Measurements from ENCODE around the gene CDKL5.

The CDKL5 gene

DNA sequence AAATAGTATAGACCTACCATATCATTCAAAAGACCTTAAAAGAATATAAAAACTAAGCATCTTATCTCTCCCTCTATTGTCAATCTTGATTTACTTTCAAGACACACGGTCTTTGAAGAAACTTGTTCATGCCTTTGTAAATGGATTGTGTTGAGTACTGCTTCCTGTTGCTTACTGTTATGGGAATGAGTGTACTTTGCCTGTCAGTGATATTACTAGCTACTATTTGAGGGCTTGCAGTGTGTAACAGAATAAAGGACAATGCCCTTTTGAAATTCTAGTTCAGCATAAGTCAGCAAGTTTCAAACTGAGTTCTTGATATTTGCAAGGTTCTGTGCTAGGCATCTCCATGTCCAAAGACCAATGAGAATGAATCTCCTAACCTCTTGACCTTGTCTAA lies 36.0 kb downstream of the CDKL5 start:
- no peak for DNase-seq

DNA sequence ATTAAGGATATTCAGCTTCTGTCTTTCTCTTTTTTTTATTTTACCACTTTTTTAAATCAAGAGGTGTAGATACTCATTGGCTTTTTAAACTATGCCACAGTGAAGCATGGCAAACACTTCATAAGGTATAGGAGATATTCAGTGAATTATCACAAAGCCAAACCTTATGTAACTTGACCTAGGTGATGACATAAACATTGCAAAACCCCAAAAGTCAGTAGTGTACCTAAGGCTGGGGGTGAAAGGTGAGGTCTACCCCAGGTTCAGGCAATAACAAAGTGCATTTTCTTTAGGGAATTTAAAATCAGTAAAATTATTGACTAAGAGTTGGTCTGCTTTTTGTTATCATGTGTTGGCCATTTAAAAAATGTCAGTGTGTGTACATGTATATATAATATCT lies 39.1 kb downstream of the CDKL5 start:
- no peak for DNase-seq

DNA sequence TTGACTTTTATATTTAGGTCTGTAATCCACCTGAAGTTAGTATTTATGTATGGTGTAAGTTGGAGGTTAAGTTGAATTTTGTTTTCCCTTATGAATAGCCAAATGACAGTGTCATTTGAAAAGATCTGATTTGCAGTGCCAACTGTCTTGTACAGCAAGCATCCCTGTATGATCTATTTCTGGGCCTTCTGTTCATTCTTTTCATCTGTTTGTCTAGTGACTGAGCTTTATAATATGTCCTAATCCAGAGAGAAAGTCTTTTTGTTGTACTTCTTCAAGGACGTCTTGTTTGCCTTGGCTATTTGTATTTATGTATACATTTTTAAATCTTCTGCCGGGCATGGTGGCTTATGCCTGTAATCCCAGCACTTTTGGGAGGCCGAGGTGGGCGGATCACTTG lies 39.6 kb downstream of the CDKL5 start:
- DNase-seq = no peak

DNA sequence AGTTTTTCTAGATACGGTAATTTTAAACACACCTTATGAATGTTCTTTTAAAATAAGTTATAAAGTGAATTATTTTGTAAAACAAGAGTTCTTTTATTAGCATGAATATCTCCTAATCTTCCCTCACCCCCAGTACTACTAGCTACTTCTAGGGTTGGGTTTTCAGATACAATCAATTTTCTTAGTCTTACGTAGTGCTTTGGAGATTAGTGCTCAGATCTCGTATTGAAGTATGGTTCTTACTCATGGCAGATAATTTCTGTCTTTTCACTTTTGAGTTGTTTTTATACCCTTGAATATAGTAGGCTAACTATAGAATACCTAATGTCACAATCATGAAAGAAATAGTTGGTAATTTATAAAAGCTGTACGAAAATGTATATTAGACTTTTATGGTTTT lies 43.2 kb downstream of the CDKL5 start:
- DNase-seq = no peak

DNA sequence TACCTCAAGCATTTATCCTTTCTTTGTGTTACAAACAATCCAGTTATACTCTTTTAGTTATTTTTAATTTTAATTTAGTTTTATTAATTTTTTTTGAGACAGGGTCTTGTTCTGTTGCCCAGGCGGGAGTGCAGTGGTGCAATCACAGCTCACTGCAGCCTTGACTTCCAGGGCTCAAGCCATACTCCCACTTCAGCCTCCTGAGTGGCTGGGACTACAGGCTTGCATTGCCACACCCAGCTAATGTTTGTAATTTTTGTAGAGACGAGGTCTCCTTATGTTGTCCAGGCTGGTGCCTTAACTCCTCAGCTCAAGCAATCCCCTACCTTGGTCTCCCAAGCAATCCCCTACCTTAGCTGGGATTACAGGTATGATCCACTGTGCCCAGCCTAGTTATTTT lies 45.9 kb downstream of the CDKL5 start:
- no peak for DNase-seq

DNA sequence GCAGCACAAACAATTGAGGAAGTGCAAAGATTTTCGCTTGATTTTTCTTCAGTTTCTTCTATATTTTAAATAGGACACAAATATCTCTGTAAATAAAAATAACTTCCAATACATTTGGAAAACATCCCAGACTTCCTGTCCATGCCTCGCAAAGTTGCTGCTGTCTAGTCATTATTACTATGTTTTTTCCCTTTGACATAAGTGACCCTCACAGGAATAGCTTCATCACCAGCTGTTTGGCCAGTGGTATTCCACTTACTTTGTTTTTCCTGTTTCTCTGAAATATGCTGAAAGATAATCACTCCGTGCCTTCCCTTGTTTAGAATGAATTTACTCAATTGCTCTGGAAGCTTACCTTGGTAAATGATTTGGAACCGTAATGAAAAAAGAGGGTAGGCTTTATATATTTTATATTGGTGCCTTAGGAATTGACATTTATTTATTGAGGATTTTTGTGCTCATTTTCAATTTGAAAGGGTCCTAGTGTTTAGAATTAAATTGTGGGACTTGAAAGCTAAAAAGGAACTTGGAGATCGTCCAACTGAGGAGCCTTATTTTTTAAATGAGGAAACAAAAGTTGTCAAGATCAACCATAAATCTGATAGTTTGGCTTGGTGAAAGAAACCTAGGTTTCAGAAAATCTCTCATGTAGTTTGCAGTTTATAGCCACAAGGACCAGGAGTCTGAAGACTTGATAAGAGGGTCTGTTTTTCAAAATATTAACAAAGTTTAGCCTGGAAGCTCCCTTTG lies 65.6 kb downstream of the CDKL5 start:
- DNase-seq = no peak

DNA sequence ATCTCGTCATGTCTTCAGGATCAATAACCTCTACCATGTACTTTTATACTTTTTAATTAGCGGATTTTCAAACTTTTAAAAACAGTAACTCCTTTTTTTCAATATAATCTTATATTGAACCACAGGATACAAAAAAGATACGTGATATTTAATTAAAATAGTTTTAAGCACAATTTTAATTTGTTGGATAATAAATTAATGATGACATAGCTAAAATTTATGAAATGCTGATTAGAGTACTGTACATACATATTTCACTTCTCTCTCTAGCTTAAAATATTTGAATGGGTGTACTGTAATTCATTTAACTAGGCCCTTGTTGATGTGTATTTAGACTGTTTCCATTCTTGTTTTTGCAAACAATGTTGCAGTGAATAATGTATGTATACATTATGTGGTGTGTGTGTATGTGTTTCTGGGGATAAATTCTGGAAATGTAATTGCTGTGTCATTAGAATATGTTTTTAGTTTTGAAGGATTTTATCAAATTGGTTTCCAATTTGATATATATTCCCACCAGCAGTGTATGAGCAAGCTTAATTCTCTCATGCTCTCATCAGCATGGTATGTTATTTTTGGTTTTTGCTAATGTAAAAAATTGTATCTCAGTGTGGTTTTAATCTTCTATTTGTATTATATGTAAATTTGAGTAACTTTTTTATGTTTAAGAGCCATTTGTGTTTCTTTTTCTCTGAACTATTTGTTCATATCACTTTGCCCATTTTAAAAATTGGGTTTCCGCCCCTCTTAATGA lies 66.4 kb downstream of the CDKL5 start:
- no peak for DNase-seq

DNA sequence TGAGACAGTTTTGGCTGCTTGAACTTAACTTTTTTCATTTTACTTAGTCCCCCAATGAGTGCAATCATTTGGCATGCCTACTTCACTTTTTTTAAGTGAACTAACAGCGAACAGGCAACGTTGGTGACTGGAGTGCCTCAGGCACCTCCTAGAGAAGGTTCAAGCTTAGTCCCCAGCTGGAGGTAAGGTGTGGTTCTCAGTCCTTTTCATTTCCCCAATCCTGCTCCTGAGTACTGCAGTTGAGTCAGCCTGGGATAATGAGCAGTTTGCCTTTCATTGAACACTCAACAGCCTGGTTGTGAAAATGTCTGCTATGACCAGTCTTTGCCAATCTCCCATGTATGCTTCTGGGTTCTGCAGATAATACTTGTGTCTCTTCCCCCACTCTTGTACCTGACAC lies 109.5 kb downstream of the CDKL5 start:
- DNase-seq = no peak

DNA sequence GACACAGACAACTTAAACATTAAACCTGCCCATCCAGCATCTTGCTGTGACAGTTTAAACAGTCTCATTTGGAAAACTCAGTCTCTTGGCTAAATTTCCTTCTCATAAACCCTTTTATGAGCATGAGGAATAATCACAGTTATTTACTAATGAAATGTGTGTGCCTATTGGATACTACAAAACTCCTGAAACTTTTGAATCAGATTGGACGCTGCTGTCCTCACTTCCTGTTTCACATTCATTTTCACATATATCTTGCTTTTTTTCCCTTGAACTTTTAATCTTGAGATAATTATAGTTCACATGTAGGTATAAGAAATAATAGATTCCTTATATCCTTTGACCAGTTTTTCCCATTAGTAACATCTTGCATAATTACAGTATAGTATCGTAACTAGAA lies 111.7 kb downstream of the CDKL5 start:
- DNase-seq = no peak

DNA sequence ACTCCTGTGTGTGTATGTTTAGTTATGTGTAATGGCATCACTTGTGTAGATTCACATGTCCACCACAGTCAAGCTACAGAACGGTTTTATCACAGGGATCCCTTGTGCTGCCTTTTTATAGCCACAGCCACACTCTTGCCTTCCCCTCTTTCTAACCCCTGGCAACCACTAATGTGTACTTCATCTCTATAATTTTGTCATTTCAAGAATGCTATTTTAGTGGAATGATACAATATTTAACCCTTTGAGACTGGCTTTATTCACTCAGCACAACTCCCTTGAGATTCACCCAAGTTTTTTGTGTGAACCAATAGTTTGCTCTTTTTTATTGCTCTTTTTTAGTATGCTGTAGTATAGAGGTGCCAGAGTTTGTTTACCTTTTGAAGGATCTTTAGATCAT lies 112.1 kb downstream of the CDKL5 start:
- no peak for DNase-seq

DNA sequence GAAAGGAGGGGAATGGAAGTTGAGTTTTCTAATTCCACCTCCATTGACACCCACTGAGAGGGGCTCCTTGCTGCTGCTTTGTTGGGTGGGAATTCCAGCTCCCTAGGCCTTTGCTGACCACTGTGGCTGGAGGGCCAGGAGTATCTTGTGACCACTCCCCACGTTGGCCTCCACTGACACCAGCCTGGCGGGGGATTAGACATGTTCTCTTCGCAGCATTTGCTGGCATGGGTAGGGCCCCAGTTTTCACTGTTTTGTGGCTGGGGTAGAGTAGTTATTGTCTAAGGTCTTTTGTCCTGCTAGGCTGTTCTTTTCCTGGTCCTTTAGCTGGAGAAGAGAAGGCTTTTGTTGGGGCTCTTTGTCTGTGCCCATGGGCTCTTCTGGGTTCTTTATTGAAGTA lies 116.7 kb downstream of the CDKL5 start:
- DNase-seq = no peak

DNA sequence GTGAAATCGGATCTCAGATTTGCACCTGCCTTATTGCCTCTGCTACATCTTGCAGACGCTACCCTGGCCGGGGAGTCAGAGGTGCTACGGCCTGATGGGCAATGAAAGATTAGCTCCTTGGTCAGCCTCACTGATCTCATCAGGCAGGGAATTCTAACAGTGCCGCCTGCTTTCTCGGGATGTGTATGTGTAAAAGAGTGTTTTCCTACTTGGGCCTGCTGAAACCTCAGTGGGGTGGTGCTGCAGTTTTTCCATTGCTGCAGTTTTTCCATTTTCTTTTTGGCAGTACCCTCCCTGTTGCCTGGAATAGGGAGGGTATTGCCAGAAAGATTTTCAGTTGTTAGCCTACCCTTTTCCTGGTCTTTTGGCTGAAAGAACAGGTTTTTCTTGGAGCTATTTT lies 117.5 kb downstream of the CDKL5 start:
- DNase-seq = no peak

DNA sequence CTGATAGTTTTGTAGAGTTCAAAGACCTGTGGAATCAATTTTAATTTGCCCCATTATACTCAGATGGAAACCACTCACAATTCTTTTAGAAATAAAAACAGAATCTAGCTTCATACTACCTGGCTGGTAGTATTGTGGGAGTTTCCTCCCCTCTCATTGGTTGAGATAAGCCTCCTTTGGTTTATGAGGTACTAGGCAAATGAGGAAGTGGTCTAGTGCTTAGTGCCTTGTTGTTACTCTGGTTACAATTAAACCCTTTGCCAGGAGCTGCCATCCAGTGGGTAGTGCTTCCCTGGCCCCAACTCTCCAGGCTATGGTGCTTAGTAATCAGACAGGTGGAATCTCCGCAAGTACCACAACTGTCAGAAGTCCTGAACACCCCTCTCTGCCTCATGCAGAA lies 118.3 kb downstream of the CDKL5 start:
- DNase-seq = no peak

DNA sequence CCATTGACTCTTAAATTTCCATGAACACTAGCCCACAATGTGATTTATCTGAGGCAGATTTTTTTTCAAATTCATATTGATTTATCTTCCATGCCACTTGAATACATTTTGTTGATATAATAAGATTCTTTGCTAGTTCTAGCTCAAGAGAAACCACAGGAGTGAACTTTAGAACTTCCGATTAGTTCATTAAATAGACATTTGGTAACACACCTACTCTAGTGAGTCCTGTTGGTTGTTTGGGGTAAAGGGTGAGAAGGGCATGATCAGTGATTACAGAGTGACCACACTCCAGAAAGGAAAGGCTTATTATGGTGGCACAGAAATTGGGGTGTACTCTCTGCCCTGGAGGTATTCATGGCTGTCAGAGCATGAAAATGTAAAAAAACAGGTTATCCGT lies 120.4 kb downstream of the CDKL5 start:
- no peak for DNase-seq

DNA sequence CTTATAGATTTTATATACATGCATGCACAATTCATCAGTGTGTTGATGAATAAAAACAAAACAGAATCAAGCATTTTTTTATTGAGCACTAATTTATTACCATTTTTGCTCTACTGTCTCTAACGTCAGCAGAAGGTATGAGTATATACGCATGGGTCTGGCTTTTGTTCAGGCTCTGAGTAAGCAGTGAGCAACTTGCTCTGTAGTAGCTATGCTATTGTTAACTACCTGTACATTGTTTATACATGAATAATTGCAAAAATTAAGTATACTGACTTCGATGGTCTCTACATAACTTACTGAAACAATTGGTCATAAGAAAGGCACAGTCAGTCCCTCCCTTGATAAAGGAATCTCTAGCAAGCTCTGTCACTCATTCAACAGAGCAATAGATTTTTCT lies 123.6 kb downstream of the CDKL5 start:
- no peak for DNase-seq

DNA sequence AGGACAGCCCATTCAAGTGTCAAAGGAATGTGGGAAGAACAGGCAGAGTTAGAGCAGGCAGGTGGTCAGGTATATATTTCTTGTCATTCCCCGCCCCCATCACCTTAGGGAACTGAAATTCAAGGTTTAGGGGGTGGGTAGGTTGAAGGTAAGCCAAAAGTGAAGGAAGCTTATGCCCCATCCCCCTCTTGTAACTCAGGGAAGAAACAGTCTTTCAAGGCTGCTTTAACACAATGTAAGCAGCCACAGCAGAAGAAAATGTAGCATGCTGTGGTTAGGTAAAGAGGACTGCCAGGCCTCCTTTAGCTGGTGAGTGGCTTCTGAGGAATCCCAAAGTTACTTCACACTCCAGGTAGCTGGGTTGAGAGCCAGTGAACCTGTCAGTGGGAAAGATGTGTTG lies 124.2 kb downstream of the CDKL5 start:
- DNase-seq = no peak

DNA sequence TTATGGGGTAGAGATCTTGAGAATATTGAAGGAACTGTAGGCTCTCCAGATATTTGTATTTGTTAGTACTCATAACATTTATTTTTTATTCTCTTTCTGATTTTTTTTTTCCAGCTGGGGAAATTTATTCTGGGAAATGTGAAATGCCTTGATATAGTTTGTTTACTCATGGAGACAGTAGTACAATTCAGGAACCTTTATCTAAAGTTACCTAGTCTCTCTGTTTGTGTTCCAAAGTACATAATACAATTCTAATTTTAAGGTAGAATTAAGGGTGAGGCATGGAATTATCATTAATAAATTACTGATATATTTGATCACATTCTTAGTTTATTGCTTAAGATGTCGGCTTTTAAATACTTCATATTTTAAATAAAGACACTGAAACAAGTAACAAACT lies 132.5 kb downstream of the CDKL5 start:
- DNase-seq = no peak

DNA sequence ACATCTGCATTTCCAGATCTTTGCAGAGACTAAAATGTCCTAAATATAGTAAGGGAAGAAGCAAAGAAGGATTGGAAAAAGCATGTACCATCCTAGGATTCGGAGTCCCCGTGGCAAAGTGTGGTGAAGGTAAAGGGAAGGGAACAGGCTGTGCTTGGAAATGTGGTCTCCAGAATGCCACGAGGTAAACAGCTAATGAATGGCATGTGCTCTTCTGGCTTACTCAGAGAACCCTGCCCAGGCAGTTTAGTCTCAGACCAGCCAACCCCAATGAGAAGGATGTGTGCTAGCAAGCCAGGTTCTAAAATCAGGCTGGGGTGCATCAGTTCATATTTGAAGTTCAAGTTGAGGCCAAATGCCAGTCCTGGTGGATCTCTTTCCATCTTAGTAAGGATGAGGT lies 133.4 kb downstream of the CDKL5 start:
- DNase-seq = no peak

DNA sequence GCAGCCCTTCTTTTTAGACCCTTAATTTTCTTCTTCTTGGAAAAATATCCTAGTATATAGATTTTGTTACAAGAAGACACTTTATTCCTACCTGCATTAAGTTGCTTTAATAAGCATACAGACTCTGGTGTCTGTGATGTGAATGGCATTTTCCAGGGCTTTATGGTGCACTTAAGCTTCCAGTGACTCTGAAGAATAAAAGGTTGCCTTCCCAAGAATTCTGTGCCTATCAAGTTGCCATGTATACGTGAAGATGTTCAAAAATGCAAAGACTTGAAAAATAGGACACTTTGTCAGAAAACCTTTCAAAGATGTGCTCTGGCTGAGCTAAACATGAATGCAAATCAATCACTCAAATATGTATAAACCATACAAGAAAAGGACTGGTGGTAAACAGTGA lies 135.6 kb downstream of the CDKL5 start:
- no peak for DNase-seq

DNA sequence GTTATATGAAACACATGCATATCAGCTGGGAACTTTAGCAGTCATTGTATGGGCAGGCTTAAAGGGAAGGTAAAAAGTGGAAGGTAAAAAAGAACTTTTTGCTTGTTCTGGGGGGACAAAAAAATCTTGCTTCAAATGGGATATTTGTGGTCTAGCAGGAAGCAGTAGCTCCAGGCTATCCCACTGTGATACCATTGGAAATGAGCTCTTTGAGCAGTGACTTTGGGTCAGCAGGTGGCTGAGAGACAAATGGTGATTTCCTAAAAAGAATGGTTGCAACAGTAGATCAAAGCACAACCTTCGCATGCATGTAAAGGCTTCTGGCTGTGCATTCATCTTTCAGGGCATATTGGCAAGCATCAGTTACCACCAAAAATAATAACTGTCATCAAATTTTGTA lies 140.3 kb downstream of the CDKL5 start:
- DNase-seq = no peak

DNA sequence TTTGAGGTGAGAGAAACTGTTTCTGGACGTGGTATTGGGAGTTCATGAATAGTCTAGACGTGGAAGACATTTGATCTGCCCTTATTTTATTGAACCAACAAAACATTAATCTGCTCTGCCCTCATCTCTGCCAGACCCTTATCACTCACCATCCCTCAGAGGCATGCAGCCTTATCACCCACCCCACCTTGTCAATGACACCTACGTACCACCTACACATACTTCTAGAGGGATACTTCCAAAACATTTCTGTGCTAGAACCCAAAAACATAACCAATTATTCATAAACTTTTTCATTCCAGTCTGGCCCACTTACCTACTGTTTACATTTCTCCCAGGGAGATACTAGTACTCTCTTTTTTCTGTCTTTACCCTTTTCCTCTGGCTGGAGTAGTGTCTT lies 141.3 kb downstream of the CDKL5 start:
- DNase-seq = no peak

DNA sequence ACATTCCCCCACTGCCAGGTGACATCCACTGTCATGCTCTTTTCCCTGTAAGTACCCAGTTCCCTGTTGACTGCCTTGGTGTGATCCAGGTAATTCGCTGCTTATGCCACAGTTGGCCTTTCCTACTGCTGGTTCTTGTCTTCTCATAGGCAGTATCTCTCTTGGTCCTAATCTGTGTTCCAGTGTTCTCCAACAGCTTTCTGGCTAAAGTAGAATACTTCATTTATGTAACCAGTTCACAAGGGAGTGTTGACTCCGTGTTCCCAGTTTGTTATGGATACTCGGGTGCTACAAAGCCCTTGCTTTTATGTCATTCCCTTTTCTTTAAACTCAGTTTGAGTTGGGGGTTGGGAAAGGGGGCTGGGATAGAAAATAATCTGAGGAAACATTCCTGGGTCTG lies 148.1 kb downstream of the CDKL5 start:
- DNase-seq = no peak

DNA sequence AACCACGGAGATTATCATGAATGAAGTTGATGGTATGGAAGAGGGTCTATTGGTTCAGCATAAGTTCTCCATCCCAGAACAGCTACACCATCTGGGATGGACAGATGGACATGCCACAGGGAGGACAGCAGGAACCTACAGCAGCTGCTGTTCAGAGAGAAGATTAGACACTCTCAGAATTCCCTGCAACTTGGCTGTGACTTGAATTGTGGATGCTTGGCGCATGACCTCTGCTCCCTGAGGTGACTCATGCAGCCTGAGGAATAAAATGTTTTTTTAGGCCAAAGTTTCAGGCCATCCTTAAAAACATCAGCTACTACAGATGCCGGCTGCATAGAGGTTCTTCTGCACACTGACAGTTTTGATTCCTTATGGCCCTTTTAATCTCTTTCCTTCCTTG lies 149.2 kb downstream of the CDKL5 start:
- no peak for DNase-seq

DNA sequence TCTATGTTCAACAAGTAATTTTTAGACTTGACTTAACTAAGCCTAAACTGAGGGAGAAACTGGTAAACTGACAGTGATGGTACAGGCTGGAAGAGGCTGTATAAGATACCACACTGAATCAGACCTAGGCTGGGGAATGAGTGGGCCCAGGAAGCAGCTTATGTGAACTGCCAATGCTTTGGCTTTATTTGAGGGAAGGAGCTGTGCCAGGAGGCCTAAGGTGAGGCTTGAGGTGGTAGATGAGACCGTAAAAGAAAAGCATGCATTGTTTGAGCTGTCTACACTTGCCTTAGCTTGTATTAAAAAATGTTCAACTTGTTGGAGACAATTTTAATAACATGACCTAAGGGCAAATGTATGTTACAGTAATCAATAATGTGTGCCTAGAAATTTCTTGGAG lies 150.3 kb downstream of the CDKL5 start:
- no peak for DNase-seq

DNA sequence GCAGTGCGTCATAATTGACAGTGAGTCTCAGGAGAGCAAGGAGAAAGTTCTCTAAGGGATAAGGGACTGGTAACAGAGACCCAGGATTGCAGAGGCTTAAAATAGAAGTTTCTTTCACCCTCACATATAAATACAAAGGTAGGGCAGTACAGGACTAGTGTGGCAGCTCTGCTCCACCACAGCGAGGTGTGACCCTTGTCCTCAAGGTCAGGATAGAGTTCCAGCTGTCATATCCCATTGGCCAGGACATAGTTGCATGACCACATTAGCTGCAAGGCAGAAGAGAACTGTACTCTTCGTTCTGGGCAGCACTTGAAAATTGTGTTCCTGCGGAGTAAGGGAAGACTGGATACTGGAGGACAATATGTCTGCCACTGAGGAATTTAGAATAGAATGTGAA lies 152.0 kb downstream of the CDKL5 start:
- DNase-seq = no peak
